NK-92 treated with Interleukin-12 subunit alpha and Interleukin-12 subunit beta, amount 100 ng/mL, for 24 hours (cell line): ENCODE data around the gene CELF4.

Experiments used
- DNase-seq: peaks from one replicate; lab custom pipeline; 2025; lab: John Stamatoyannopoulos, UW

CELF4 gene

GRCh38 chr18:37219257-37219656, 346.3 kb downstream of the CELF4 start:
- no peak for DNase-seq

GRCh38 chr18:37218022-37218590, 347.5 kb downstream of the CELF4 start:
- no peak for DNase-seq

DNA sequence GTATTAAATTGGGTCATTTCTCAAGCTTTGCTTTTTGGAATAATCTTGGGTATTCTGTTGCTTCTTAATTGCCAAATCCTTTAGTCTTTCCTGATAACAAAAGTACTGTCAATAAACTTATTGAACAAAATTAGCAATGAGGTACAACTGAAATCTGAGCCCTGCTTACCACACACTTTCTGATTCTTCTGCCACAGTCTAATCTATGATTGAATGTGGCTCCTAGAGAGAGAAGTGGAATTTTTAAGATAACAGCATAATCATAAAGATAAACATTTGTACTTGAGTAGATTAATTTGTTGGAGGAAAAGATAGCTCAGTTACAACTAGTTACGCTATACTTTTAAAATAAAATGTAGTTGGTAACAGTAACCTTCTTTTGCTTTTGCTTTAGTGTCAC, 354.8 kb downstream of the CELF4 start:
- DNase-seq = no peak

GRCh38 chr18:37207343-37207742, 358.3 kb downstream of the CELF4 start:
- DNase-seq = no peak

GRCh38 chr18:37199741-37200140, 365.9 kb downstream of the CELF4 start:
- DNase-seq = no peak
